ENCODE data around the gene SHF.

SHF gene

GRCh38 chr15:45121706-45122417, 65.9 kb downstream of the SHF start:
- no peak for DNase-seq

- DNase-seq, result no peak
Measured at GRCh38 chr15:45121020-45121419, 66.7 kb downstream of the SHF start.

DNA sequence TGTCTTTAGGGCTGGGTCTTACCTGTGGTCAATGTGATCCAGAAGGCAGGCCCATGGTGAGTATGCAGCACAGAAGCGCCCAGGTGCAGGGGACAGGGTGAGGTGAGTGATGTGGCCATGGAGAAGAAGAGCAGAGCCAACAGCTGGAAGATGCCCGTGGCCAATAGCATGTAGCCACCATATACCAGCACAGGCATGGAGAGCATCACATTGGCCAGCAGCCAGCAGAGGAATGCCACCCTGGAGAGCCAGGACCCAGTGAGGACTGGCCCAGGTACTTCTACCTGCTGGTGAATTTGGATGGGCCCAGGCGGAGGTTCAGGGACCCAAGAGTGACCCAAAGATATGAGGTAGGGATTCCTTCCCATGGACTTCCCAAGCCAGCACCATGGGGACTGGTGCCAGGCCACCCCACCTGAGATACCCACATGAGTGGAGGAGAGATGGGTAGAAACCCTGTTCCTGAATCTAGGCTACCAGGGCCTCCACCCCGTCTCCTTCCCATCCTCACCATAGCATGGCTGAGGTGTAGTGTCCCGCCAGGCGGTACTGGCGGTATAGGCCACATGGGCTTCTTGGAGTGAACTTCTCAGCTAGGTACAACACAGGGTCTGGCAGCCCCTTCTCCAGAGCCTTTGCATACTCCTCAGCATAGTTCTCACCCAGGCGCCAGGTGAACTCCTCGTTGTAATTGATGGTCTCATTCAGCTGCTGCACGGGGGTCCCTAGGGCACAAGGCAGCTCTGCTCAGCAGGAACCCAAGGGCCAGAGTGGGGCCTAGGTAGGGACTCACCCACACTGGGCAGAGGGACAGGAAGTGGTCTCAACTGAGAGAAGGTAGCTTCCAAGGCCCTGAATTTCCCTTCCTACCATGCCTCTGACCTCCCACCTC, 67.4 kb downstream of the SHF start:
- DNase-seq, result no peak

GRCh38 chr15:45118996-45119395, 68.8 kb downstream of the SHF start:
- no peak for DNase-seq

DNA sequence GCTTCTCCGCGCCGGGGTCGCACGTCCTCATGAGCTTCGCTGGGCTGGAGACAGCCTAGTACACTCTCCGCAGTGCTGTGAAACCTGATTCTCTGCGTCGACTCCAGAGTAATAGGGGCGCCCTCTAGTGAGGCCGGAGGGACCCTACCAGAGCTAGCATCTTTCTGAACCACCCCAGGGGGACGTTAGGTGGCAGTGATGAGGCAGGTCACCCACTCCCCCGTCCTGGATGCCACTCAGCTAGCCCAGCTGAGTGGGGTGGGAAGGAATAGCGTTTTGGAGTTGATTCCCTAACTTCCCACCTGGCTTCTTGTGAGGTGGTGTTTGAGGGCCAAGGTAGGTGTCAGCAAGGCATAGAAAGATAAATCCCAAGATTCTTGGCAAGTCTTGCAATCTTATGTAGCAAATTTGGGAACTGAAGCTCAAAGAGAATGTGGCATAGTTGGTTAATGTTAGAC, 69.6 kb downstream of the SHF start:
- DNase-seq, result peak; percentile 86

GRCh38 chr15:45117308-45118130, 70.2 kb downstream of the SHF start:
- no peak for DNase-seq

Data from activated naive CD4-positive, alpha-beta T cell treated with Interleukin-2 at 50 U/mL for 16 hours (primary cell).